ENCODE measurements around the gene HEATR3.

The HEATR3 gene

DNA sequence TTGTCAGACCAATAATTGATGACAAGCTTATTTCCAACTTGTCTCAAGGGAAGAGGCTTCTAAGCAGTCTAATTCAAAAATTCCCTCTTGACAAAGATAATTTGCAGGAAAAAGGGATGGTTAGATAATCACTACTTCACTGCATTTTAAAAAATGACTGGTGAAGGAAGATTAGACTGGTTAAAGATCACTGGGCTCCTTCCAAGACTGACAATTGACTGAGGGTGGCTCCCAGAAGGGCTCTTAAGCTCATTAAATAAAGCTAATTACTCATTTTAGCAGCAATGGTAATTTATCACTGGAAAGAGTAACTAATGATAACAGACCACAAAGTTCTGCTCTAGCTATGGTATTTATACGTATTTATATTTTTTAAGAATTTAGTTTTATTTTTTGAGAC is 4.4 kb upstream of the HEATR3 start:
- DNase-seq (ENCODE audit: low read depth), result no peak
- TF ChIP-seq, protein P1, sequence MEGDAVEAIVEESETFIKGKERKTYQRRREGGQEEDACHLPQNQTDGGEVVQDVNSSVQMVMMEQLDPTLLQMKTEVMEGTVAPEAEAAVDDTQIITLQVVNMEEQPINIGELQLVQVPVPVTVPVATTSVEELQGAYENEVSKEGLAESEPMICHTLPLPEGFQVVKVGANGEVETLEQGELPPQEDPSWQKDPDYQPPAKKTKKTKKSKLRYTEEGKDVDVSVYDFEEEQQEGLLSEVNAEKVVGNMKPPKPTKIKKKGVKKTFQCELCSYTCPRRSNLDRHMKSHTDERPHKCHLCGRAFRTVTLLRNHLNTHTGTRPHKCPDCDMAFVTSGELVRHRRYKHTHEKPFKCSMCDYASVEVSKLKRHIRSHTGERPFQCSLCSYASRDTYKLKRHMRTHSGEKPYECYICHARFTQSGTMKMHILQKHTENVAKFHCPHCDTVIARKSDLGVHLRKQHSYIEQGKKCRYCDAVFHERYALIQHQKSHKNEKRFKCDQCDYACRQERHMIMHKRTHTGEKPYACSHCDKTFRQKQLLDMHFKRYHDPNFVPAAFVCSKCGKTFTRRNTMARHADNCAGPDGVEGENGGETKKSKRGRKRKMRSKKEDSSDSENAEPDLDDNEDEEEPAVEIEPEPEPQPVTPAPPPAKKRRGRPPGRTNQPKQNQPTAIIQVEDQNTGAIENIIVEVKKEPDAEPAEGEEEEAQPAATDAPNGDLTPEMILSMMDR (IDR thresholded peaks at IDR 0.05; ENCODE audit: control insufficient read depth, insufficient read depth, low read depth, low read length, missing control alignments), result no peak
- H3K4me3 ChIP-seq (ENCODE audit: control insufficient read depth, low read depth, low read length), result no peak overlapping the region

DNA sequence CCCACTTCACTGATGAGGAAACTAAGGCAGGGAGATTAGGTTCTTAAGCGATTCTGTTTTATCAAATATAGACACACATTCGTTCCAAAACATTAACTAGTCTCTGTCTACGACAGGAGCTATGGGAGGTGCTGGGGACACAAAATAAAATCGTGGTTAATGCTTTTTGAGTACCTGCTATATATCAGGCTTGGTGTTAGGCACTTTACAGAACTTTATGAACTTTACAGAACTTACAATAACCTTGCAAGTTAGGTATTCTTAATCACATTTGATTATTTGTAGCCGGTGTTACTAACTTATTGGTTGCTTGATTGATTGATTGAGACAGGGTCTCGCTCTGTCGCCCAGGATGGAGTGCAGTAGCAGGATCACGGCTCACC is 538 bp upstream of the HEATR3 start:
- H3K4me3 ChIP-seq (ENCODE audit: control insufficient read depth, low read depth, low read length), result peak overlapping the region; percentile 91
- no peak for DNase-seq (ENCODE audit: low read depth)
- TF ChIP-seq, protein P1 (IDR thresholded peaks at IDR 0.05; ENCODE audit: control insufficient read depth, insufficient read depth, low read depth, low read length, missing control alignments), result no peak

DNA sequence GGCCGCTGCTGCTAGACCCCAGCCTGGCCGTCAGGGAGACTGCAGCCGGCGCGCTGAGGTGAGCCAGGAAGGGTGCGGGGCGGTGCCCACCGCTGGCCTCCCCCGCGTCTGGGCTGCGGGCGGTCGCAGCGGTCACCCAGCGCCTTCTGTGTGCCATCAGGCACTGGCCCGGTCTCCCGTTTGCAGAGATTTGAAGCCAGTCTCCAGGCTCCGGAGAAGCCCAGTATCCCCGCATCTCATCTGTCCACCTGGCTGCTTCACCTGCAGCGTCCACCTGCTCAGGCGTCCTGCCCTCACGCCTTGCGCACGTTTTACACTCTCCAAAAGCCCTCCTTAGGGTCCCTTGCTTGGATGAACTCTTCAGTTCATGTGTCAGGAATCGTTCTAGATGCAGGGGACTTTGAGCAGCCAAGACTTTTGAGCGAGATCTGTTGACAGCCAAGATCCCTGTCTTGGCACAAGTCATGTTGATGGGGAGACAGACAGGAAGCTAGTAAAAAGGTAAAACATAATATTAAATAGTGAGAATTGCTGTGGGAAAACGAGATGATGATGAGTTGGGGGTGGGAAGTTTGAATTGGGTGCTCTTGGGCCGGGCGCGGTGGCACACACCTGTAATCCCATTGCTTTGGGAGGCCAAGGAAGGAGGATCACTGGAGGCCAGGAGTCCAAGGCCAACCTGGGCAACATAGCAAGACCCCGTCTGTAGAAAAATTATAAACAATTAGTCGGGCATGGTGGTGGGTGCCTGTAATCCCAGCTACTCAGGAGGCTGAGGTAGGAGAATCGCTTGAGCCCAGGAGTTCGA is 916 bp downstream of the HEATR3 start:
- H3K4me3 ChIP-seq (ENCODE audit: control insufficient read depth, low read depth, low read length), result peak overlapping the region; percentile 91
- DNase-seq (ENCODE audit: low read depth), result no peak
- TF ChIP-seq, protein P1 (IDR thresholded peaks at IDR 0.05; ENCODE audit: control insufficient read depth, insufficient read depth, low read depth, low read length, missing control alignments), result no peak

- H3K4me3 ChIP-seq (ENCODE audit: control insufficient read depth, low read depth, low read length), result peak overlapping the region; percentile 11; the same call in 1 of the 2 replicates
- TF ChIP-seq, protein P1 (IDR thresholded peaks at IDR 0.05; ENCODE audit: control insufficient read depth, insufficient read depth, low read depth, low read length, missing control alignments), result peak; percentile 72
- DNase-seq (ENCODE audit: low read depth), result peak; percentile 46
These were observed 1.6 kb downstream of the HEATR3 start for GRCh38 chr16:50067290-50067853.

DNA sequence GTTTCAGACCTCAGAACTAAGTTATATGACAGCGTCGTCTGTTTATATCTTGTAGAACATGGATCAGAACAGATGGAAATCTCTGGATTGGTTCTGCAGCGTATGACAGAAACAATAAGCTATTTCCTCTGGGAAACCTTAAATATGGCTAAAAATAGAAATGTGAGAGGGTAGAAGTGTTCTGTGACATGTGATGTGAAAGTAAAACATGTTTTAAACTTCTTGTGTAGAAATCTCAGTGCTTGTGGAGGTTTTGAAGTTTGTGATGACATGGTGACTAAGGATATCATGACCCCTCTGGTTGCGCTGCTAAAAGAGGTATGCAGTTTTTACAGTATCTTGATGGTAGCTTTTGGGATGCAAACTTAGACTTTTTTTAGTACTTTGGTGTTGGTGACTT is 2.8 kb downstream of the HEATR3 start:
- no peak for DNase-seq (ENCODE audit: low read depth)
- H3K4me3 ChIP-seq (ENCODE audit: control insufficient read depth, low read depth, low read length), result no peak overlapping the region
- TF ChIP-seq, protein P1 (IDR thresholded peaks at IDR 0.05; ENCODE audit: control insufficient read depth, insufficient read depth, low read depth, low read length, missing control alignments), result no peak

DNA sequence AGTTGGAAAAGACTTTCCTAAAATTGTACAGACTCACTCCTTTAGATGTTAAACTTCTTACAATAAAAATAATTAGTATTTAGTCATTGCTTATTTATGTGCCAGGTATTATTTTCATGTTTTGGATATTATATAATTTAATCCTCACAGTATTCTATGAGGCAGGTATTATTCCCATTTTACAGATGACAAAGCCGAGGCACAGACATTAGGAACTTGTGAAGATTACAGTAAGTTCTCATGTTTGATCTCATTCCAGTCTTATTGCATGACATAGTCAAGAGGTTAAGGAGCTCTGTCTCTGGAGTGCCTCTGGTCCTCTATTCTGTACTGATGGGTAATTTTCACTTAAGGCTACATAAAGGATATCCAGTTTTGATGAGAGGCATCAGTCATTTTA is 3.3 kb downstream of the HEATR3 start:
- TF ChIP-seq, protein P1 (IDR thresholded peaks at IDR 0.05; ENCODE audit: control insufficient read depth, insufficient read depth, low read depth, low read length, missing control alignments), result no peak
- no peak overlapping the region for H3K4me3 ChIP-seq (ENCODE audit: control insufficient read depth, low read depth, low read length)
- no peak for DNase-seq (ENCODE audit: low read depth)
